ENCODE data around the gene IL16. TPM values are rescaled to one million over a fixed set of nuclear protein-coding genes. Genes with fewer than 3 reads are reported as not detected.

Gene IL16
- polyA plus RNA-seq, 1 donor (not counting 4 experiments of a cell fraction or from before 2014, with no cell fraction given), result not detected

- no peaks in the 10 kb centered on the region for H3K27me3 ChIP-seq (ENCODE audit: control insufficient read depth, extremely low read depth, insufficient read depth, low read length)
- no peaks in the 10 kb centered on the region for H4K20me1 ChIP-seq (ENCODE audit: control insufficient read depth, extremely low read depth, insufficient read depth, low read length)
- H3K4me2 ChIP-seq (ENCODE audit: control insufficient read depth, extremely low read depth, insufficient read depth, low read depth, low read length), result no peak overlapping the region
- H3K36me3 ChIP-seq (ENCODE audit: control insufficient read depth in 2 of 2, extremely low read depth in 1 of 2, insufficient read depth in 2 of 2, low read length in 2 of 2), result no peaks in the 10 kb centered on the region
- no peaks in the 10 kb centered on the region for H3K79me2 ChIP-seq (ENCODE audit: control insufficient read depth, insufficient read depth, low read length)
- no peak overlapping the region for H3K4me3 ChIP-seq (ENCODE audit: control insufficient read depth in 2 of 3, extremely low read depth in 1 of 3, insufficient read depth in 2 of 3, low read depth in 1 of 3, low read length in 3 of 3)
- dilution Hi-C loops (cut with MboI; ENCODE audit: extremely low pct_ligation_motif_present, low sequenced_read_pairs), result no loop called here
- H3K9ac ChIP-seq (ENCODE audit: control insufficient read depth, extremely low read depth, insufficient read depth, low read length), result no peak overlapping the region
- TF ChIP-seq CTCF (optimal IDR thresholded peaks at IDR 0.05 in 1 of 3, IDR thresholded peaks at IDR 0.05 in 1 of 3, conservative IDR thresholded peaks at IDR 0.05 in 1 of 3; ENCODE audit: extremely low read depth in 1 of 3, insufficient read depth in 2 of 3, low read length in 3 of 3), result no peak
- no peak for TF ChIP-seq EZH2 (IDR thresholded peaks at IDR 0.05; ENCODE audit: low read length)
- no peaks in the 10 kb centered on the region for H3K9me3 ChIP-seq (ENCODE audit: control insufficient read depth, low read depth, low read length)
- no peak overlapping the region for H3K27ac ChIP-seq (ENCODE audit: control insufficient read depth, insufficient read depth, low read length)
- no peaks in the 10 kb centered on the region for H3K9me1 ChIP-seq (ENCODE audit: control insufficient read depth, extremely low read depth, insufficient read depth, low read length)
- FAIRE-seq (no peak), DNase-seq (ENCODE audit: low read depth, low spot score) (no peak)
- H2AFZ ChIP-seq (ENCODE audit: control insufficient read depth, low read length), result no peak overlapping the region
- H3K4me1 ChIP-seq (ENCODE audit: control insufficient read depth, extremely low read depth, insufficient read depth, low read length), result no peaks in the 10 kb centered on the region
Observed at GRCh38 chr15:81189583-81190283, 6.9 kb upstream of the IL16 start.

- TF ChIP-seq CTCF (optimal IDR thresholded peaks at IDR 0.05 in 1 of 3, IDR thresholded peaks at IDR 0.05 in 1 of 3, conservative IDR thresholded peaks at IDR 0.05 in 1 of 3; ENCODE audit: extremely low read depth in 1 of 3, insufficient read depth in 2 of 3, low read length in 3 of 3), result no peak
- no peak for TF ChIP-seq EZH2 (IDR thresholded peaks at IDR 0.05; ENCODE audit: low read length)
Observed at GRCh38 chr15:81190922-81191507, 5.7 kb upstream of the IL16 start.

More at GRCh38 chr15:81190922-81191507, 5.7 kb upstream of the IL16 start:
- H3K9me3 ChIP-seq (ENCODE audit: control insufficient read depth, low read depth, low read length), result no peaks in the 10 kb centered on the region
- FAIRE-seq, result no peak
- H2AFZ ChIP-seq (ENCODE audit: control insufficient read depth, low read length), result no peak overlapping the region
- no peaks in the 10 kb centered on the region for H3K36me3 ChIP-seq (ENCODE audit: control insufficient read depth in 2 of 2, extremely low read depth in 1 of 2, insufficient read depth in 2 of 2, low read length in 2 of 2)
- H3K4me1 ChIP-seq (ENCODE audit: control insufficient read depth, extremely low read depth, insufficient read depth, low read length), result no peaks in the 10 kb centered on the region
- no peak overlapping the region for H3K4me2 ChIP-seq (ENCODE audit: control insufficient read depth, extremely low read depth, insufficient read depth, low read depth, low read length)
- DNase-seq (ENCODE audit: low read depth, low spot score), result no peak
- no peaks in the 10 kb centered on the region for H4K20me1 ChIP-seq (ENCODE audit: control insufficient read depth, extremely low read depth, insufficient read depth, low read length)
- H3K9me1 ChIP-seq (ENCODE audit: control insufficient read depth, extremely low read depth, insufficient read depth, low read length), result no peaks in the 10 kb centered on the region
- no peaks in the 10 kb centered on the region for H3K27me3 ChIP-seq (ENCODE audit: control insufficient read depth, extremely low read depth, insufficient read depth, low read length)
- H3K27ac ChIP-seq (ENCODE audit: control insufficient read depth, insufficient read depth, low read length), result no peak overlapping the region
- dilution Hi-C loops (cut with MboI; ENCODE audit: extremely low pct_ligation_motif_present, low sequenced_read_pairs), result no loop called here
- no peaks in the 10 kb centered on the region for H3K79me2 ChIP-seq (ENCODE audit: control insufficient read depth, insufficient read depth, low read length)
- H3K4me3 ChIP-seq (ENCODE audit: control insufficient read depth in 2 of 3, extremely low read depth in 1 of 3, insufficient read depth in 2 of 3, low read depth in 1 of 3, low read length in 3 of 3), result no peak overlapping the region
- H3K9ac ChIP-seq (ENCODE audit: control insufficient read depth, extremely low read depth, insufficient read depth, low read length), result no peak overlapping the region

Measured in keratinocyte (primary cell).